GM21381 (cell line): ENCODE data around the gene DOCK10.

Experiments
- ATAC-seq: cut with Tn5 transposase; IDR thresholded peaks from one replicate; pipeline ENCODE4 v1.9.1; 2021; ENCODE audit warnings: mild to moderate bottlenecking, moderate library complexity; ENCODE audit not compliant: unreplicated experiment

The DOCK10 gene

DNA sequence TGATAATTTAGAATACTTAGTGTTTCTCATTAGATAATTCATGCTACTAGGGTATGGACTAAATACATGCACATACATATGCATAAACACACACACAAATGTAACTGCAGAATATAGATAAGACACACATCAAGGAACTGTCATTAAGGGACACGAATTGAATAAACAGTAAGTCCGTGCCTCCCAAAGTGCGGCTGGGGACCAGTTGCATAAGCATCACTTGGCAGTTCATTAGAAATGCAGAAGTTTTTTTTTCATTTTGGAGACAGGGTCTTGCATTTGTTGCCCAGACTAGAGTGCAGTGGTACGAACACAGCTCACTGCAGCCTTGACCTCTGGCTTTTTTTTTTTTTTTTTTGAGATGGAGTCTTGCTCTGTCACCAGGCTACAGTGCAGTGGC lies 196.1 kb downstream of the DOCK10 start:
- no peak for ATAC-seq

DNA sequence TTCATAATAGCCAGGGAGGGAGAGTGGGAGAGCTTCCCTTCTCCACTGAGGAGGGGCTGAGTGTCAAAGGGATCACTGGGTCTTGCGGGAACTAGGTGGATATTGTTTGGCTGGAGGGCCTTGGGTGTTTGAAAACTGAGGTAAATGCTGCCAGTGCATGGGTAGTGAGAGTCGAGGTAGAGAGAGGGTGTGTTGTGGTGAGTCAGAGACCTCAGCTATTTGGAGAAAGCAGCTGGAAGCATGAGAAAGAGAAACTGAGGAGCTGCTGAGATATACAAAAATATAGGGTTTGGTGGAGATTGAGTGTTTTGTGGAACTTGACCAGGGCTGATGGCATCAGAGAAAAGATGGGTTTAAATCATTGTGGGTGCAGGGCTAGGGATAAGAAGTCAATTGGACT lies 199.1 kb downstream of the DOCK10 start:
- ATAC-seq, result no peak

DNA sequence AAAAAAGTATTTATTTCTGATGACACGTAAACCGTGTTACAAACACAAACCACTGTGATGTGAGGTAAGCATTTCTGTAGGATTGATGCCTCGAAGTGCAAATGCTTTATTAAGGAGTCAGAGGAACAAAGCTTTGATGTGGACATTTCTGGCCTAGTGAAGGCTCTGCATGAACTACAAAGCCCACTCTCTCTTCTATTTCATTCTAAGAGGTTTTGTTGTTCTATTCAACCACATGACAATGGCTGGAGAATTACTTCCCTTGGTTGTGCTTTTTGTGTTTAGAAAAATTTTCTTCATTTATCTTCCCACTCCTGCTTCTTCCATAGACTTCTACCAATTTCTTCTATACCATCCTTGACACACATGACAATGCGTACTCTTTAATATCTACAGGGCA lies 200.4 kb downstream of the DOCK10 start:
- no peak for ATAC-seq

DNA sequence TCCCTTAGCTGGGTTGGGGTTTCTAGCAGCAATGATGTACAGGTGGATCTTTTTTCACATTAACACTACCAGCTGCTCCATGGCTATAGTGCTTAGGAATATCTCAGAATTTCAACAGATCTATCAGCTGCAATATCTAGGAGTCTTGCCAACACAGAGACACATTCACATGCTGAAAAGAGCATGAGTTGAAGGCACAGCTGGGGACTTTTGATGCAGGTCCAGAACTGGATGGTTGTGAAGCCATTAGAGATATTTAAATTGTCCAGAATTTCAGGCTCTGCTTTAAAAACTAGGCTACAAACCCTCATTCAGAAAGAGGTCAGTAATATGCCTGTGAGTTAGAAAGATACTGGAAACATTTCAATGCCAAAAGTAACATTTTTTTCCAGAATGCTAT lies 203.9 kb downstream of the DOCK10 start:
- no peak for ATAC-seq

DNA sequence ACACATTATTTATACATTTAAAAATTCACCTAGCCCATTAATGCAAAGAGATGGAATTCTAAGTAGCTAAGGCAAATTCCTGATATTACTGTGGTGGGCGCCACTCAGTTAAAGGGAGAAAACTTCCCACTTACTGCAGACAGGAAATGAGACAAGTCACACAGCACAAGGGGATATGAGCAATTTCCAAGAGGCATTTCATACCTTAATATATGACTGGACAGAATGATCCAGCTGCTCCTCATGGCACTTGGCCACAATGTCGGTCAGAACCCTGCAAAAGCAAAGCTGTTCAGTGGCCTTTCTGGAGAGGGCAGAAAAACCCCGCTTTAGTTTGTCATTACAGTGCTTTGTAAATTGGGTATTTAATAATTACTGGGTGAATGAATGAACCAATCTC lies 204.7 kb downstream of the DOCK10 start:
- ATAC-seq, result no peak

DNA sequence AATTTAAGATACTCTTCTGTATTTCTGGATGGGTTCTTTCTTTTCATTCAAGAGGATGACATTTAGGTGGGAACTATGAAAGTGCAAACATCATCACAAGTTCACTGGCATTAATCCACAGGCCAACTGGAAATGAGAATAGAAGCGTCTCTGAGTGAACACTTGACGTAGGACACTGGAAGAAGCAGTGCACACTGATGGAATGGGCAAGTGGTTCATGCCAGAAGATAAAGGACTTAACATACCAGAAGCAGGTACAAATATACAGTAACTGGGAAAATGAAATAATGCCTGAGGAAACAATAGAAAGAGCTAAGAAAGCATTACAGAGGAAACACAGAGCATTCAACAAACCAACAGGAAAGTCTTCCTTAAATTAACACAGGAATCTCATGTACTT lies 205.2 kb downstream of the DOCK10 start:
- ATAC-seq, result no peak

DNA sequence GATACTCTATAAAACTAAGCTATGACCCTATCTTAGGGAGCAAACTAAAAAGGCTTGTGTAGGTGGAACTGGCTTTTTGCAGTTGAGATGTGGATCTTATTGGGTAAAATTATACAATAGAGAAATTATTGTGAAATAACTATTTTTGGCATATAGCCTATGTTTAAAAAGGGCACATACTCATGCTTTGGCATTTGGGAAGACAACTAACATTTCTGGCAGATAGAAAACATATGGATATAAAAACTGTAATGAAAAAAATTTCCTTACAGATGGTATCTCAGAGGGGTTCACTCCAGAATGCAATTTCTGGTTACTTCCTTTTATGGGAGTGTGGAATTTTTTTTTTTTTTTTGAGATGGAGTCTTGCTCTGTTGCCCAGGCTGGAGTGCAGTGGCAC lies 206.0 kb downstream of the DOCK10 start:
- ATAC-seq, result no peak

DNA sequence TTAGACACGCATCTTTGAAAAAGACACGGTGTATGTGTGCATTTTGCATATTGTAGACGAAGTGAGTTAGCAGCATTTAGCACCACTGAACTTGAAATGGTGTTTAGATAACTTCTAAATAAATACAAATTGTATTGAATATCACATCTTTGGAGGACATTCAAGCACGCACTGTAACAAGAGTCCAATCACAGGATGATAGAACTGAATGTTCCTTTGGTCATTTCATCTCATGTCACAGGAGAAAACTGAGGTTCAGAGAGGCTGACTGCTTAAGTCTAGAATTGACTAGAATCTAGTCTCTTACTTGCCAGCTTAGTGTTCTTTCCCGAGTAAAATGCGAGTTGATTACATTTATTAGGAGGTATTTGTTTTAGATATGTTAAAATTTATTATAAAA lies 206.9 kb downstream of the DOCK10 start:
- ATAC-seq, result no peak

DNA sequence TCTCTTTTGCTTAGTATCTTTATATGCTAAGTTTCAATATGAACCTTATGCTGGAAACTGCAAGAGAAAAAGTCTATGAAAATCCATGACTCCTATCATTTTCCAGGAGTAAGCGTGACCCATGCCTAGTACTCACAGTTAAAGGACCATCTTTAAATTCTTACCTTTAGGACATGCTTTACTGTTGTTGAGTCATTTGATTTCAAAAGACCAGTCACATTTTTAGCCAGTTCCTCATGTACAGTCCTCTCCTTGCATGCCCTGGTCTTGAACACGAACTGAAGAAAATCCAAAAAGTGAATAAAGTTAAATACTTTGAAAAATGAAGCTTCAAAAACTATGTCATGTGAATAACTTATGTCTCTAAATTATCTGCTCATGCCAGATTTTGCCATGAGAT lies 208.3 kb downstream of the DOCK10 start:
- no peak for ATAC-seq

DNA sequence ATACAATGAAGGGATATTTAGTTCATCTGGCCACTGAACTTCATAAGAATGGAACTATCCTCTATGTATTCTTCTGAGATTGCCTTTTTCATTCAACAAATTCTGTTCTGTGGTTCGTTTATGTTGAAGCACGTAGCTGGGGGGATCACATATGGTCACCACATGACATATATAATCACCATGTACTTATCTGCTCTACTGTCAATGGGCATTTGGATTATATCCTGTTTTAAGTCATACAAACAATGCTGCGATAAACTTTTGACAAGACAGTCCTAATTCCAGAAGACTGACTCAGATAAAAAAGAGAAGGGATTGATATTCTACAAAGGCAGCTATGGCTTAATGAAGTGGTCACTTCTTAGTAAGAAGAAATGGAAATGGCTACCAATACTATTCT lies 210.1 kb downstream of the DOCK10 start:
- no peak for ATAC-seq

DNA sequence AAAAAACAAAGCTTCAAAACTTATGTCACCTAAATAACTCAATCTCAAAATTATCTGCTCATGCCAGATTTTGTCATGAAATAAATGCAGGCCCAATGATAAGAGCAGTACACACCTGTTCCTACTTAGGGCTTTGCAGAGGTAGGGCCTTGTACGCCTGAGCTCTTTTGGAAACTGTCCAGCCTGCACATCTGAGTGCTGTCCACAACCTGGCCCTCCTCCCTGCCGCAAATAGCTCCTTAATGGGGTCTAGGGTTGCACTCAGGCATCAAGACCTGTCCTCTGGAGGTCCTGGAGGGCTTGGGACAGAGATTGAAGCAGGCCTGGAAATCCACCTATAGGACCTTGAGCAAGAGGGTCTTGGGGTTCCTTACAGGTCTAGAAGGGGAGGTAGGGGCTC lies 210.7 kb downstream of the DOCK10 start:
- no peak for ATAC-seq

DNA sequence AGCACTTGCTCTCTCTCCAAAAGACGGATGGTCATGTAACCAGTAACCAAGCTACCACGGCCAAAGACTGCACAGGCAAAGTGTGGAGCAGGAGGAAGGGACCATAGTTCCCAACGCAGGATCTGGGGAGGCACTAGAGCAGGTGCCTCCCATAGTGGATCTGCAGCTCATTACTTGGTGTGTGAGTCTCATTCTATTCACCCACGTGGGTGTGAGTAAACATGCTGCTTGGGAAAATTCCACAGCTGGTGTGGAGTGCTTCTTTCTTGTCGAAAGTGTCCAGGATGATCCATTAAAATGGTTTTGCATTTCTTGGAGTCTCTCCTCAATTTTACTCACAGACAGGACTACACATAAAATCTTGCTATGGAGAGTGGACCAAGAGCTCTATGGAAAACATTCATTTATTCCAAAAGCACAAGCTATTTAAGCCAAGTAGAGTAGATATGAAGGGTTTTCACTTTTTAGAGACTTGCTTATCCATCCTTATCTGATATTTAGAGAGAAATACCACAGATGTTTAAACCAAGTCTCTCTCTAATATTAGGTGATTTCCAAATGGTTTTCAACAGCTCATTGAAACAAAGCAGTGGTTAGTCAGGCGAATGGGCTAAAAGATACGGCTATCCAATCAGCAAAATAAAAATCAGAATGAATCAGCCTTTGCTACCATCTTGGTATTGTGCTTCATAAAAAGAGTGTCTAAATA lies 221.8 kb downstream of the DOCK10 start:
- ATAC-seq, result no peak

DNA sequence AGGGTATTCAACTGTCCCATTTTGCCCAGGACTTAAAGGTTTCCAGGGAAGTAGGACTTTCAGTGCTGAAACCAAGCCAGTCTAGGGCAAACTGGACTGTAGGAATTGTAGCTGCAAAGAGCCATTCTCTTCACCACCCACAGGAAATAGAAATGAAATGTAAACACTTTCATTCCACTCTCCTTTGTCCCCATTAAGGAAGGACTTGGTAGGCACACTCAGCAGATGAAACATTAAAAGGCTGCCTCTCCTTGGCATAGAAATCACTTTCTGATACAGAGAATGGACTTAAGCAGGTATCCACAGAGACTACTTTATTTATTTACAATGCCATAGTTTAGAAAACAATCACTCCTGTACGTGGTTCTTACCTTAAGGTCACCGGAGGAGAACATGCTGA lies 223.2 kb downstream of the DOCK10 start:
- no peak for ATAC-seq

DNA sequence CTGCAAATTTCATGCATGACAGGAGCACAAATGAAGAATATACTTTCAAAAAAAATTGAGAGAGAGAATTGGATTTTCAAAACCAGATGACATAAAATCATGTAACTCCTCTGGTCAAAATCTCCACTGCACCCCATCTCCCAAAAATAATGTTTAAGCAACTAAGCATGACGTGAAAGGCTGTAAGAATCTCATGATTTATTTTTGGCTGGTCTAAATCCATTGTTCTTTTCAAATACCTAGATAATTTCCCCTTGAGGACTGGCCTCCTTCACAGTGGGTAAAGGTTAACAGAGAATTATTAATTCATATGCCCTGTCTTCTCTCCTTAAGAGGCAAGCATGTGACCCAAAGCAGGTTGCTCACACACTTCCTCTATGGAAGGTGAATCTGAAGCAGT lies 224.6 kb downstream of the DOCK10 start:
- ATAC-seq, result no peak

DNA sequence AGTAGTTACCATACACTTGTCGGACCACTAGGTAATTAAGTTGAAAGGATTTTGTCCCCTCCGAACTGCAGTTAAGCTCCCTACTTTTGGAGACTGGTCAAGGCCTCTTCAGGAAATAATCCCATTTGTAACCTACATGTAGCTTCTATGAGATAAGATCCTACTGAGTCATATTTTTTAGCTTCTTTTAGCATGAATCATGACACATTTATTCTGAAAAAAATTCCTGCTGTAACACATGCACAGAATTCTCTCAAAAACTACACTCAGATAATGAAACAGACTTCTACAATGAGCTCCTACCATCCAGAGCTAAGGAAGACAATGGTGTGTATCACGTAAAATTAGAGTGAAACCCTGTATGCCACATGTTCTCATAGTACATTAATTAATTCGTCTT lies 225.5 kb downstream of the DOCK10 start:
- no peak for ATAC-seq

DNA sequence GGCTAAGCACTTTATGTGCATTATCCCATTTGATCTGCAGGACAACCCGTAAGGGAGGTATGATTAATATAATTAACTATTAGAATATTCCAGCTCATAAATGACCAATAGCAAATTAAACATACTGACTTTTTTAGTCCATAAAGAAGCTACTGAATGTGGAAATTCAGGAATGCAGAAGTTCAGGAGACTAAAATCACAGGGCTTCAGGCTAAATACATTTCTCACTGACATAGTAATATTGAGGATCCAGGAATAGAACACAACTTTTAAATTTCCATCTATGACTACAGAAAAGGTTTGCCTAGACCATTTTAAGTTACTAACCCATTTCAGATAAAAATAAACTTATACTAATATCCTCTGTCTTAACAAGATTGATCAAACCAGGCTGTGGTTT lies 228.7 kb downstream of the DOCK10 start:
- no peak for ATAC-seq

DNA sequence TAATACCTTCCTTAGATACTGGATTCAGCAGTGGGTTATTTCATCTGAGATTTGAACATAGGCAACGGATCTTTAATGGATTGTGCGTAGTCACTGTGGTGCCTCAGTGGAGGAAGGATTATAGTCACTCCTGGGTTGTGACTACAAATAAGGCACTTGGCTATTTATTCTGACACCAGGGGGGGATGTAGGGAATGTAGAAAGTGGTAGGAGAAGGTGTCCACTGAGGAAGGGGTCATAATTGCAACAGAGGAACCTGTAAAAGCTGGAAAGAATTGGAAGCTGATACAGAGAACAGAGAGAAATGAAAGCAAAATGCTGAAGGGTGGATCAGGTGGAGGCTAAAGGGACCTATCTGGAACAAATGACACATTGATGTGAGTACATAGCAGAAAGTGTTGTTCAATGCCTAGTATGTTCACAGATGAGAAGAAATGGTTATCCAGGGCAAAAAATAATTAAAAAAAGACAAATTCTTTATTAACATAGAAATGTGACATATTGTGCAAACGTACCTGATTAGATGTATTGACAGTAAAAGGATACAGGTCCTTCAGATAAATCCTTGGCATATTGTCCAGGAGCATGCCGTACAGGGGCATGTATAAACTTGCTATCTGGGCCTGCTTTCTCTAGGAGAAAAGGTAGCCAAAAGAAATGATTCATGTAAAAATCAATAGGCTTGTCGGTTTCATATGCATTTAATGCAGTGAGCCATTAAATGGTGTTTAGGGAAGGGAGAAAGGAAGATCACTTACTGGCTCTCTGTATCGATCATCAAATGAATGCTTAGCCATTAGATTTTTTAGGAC lies 234.9 kb downstream of the DOCK10 start:
- ATAC-seq, result no peak

DNA sequence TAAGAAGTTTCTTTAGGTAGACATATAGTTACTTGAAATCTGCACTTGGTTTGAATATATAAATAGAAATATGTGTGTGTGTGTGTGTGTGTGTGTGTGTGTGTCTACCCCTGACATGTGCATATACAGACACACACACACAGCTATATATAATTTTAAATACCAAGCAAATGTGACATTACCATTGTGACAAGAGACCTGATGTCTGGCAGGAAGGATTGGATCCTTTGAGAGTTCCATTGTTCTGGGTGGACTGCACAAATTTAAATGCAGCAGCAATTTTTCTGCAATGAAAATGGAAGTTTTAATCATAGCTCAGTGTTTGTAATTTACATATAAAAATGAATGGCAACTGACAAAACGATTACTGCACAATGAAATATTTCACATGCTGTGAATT lies 238.3 kb downstream of the DOCK10 start:
- ATAC-seq, result no peak

DNA sequence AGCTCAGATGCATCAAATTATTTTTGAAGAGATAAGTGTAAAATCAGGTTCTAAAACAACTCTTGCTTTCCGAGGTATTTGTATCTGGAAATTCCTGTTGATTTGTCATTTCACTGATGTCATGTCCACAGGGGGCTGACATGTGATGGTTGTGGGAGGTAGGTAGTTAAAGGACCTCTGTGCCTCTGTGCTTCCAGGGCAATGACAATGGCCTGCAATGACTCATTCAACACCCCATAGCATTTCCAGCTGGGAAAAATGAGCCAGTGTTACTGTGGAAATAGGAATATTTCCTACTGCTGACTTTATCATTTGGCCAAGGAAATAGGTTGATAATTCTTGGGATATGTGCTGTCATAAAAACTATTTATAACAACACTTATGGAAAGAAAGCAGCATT lies 239.9 kb downstream of the DOCK10 start:
- ATAC-seq, result no peak

DNA sequence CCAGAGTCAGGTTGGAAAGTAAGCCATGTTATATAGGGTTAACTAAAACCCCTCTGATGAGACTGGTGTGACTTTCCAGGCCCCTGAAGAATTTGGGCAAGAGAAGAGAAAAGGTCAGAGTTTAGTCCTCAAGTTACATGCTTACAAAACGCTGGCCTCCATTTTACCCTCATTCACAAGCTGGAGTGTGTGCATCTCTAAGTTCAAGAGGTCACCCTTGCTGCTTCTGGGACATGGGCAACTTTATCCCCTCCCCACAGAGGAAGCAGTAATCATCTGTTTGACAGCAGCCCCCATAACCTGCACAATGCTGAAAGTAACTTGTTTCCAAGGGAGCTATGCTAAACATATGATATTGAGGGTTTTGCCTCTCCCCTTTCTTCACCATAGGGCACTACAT lies 240.9 kb downstream of the DOCK10 start:
- ATAC-seq, result no peak

DNA sequence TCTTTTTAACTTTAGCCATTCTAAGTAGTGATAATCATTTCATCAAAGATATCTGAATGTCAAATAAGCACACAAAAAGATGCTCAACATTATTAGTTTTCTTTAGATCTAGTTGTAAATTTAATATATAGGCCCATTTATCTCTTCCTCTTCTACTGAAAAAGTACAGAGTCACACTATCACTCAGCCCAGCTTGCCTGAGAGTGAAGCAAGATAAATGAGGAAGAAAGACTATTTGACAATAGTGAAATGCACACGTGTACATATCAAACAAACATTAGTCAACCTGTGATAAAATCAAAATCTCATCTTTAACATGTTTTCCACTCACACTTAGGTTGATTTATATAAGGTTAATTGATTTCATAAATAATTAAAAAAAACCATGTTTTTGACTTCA lies 242.6 kb downstream of the DOCK10 start:
- ATAC-seq, result no peak

DNA sequence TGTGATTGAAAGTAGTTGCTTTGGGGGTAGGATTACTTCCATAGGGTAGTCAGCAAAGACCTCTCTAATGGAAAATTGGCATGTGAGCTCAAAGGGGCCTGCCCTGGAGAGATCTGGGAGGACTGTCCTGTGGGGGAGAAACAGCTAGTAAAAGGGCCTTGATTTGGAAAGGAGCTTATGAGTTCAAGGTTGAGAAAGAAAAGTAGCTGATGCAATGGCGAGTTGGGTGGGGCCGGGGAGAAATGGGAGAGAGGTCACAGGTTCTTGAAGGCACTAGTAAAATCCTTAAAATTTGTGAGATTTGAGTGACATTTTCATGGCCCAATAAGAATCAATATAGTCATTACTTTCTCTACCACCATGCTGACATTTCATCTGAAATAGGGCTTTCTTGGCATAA lies 244.1 kb downstream of the DOCK10 start:
- ATAC-seq, result no peak
